ENCODE measurements around the gene CHRNA4.
"Not testable (repeated sequence)": the region's sequence is repeated elsewhere in the genome, so short reads cannot be mapped to it uniquely, and the experiment has no call there.

DNA sequence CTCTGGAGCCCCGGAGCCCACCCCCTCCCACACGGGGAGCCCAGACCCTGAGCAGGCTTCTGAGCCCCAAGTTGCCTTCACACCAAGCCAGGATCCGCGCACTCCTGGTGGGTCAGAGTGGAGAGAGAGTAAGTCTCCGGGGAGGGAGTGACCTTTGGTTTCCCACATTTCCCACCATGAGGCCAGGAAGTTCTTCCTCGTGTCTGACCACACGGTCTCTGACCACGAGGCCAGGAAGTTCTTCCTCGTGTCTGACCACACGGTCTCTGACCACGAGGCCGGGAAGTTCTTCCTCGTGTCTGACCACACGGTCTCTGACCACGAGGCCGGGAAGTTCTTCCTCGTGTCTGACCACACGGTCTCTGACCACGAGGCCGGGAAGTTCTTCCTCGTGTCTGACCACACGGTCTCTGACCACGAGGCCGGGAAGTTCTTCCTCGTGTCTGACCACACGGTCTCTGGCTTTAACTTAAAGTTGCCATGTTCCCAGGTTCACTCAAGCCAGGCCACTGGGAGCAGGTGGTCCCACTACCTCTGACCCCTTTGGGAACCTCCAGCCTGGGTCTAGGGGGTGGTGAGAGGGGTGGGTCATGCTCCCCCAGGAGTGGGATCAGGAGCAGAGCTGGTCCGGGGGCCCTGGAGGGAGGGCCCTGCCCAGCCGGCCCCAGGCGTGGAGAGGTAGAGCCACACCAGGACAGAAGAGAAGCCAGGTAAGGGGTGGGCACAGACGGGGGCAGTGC lies 55.0 kb downstream of the CHRNA4 start:
- TF ChIP-seq, protein P1, sequence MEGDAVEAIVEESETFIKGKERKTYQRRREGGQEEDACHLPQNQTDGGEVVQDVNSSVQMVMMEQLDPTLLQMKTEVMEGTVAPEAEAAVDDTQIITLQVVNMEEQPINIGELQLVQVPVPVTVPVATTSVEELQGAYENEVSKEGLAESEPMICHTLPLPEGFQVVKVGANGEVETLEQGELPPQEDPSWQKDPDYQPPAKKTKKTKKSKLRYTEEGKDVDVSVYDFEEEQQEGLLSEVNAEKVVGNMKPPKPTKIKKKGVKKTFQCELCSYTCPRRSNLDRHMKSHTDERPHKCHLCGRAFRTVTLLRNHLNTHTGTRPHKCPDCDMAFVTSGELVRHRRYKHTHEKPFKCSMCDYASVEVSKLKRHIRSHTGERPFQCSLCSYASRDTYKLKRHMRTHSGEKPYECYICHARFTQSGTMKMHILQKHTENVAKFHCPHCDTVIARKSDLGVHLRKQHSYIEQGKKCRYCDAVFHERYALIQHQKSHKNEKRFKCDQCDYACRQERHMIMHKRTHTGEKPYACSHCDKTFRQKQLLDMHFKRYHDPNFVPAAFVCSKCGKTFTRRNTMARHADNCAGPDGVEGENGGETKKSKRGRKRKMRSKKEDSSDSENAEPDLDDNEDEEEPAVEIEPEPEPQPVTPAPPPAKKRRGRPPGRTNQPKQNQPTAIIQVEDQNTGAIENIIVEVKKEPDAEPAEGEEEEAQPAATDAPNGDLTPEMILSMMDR (IDR thresholded peaks at IDR 0.05) = not testable (repeated sequence)
- TF ChIP-seq POLR2A, POLR2AphosphoS5 (IDR thresholded peaks at IDR 0.05): not testable (repeated sequence)
